Fibroblast of skin of scalp (primary cell): Measurements from ENCODE around the gene TMEM51.
A peak's percentile ranks its signal among the peaks of the same experiment; 100 is the strongest.
"Not testable (repeated sequence)": the region's sequence is repeated elsewhere in the genome, so short reads cannot be mapped to it uniquely, and the experiment has no call there.

Source experiments
- DNase-seq: peaks from one replicate; pipeline ENCODE4 v3.0.0-alpha.2; 2013

The TMEM51 gene

GRCh38 chr1:15155191-15155590 lies 1.6 kb downstream of the TMEM51 start:
- DNase-seq: no peak

- DNase-seq: no peak
Measured at GRCh38 chr1:15155888-15156741, 2.6 kb downstream of the TMEM51 start.

GRCh38 chr1:15156807-15157380 lies 3.3 kb downstream of the TMEM51 start:
- DNase-seq: no peak

GRCh38 chr1:15157524-15158399 lies 4.2 kb downstream of the TMEM51 start:
- DNase-seq: no peak

DNA sequence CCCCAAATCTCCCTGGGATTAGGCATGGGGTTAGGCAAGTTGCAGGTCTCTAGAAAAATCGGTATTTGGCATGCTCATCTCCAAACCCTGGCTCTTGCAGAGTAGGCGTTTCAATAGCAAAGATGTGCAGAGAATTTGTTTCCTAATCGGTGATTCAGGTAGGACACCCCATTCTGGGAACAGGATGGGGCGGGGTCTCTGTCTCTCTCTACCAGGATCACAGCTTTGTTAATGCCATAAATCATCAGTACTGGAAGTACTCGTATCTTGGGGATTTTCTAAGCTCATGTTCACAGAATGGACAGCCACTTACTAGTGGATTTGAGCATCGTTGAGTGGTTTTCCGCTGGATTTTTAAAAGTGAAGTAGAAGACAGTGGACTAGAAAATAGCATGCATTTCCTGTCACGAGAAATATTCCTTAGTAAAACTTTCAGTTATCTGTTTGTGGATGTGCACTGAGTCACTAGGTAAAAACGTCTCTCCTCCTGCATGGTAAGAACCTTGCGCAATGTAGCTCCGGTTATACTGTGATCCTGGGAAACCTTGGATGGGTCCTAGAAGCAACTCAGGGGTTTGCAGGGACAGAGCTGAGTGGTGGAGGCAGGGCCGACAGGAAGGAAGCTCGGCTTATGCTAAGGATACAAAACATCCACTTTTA lies 5.1 kb downstream of the TMEM51 start:
- no peak for DNase-seq

- DNase-seq: no peak
Measured at GRCh38 chr1:15159166-15159555, 5.6 kb downstream of the TMEM51 start.

DNA sequence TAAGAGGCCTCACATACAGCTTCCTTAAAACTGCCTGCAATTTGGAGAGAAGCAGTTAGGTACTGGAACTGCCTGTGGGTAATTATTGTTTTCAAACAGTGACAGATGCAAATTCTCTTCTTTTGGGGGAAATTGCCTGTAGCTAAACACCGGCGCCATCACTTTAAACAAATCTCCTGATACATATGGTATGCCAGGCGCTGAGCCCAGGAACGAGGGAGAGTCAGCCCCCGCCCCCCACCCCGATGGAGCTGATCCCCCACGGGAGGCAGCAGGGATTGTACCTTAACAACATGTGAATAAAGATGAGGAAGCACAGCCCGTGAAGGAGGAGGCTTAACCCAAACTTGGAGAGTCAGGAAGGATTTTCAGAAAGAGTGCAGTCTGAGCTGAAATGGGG lies 7.1 kb downstream of the TMEM51 start:
- DNase-seq: no peak

GRCh38 chr1:15167386-15167785 lies 13.8 kb downstream of the TMEM51 start:
- no peak for DNase-seq

DNA sequence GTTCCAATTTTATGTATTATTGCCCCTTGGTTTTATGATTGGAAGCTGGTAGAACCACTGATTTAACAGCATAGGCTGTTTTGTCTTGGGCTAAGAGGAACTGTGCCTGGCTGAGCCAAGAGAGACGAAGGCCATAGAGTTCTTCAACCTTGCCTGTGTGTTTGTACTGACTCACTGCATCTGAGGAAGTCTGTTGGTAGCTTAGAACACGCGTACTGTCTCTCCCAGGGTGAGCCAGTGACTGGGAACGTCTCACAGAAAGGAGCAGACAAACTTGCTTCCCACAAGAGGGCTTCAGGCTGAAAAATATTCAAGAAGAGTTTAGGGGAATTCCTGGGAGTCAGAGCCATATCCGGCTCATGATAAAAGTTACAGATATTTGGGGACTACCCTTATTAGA lies 14.9 kb downstream of the TMEM51 start:
- peak; percentile 46 for DNase-seq

DNA sequence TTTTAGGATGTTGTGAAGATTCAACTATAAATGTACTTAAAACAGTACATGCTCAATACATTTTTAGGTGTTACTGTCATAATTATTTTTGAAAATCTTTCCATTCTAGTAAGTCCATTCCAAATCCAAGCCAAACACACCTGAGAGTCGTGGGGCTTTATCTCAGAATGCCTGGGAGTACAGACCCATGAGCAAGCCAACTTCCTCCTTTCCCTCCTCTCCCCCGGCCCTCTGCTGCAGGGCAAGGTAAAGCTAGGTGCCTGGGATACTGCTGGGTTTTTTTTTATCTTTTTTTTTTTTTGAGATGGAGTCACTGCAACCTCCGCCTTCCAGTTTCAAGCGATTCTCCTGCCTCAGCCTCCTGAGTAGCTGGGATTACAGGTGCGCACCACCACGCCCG lies 16.5 kb downstream of the TMEM51 start:
- DNase-seq: no peak

DNA sequence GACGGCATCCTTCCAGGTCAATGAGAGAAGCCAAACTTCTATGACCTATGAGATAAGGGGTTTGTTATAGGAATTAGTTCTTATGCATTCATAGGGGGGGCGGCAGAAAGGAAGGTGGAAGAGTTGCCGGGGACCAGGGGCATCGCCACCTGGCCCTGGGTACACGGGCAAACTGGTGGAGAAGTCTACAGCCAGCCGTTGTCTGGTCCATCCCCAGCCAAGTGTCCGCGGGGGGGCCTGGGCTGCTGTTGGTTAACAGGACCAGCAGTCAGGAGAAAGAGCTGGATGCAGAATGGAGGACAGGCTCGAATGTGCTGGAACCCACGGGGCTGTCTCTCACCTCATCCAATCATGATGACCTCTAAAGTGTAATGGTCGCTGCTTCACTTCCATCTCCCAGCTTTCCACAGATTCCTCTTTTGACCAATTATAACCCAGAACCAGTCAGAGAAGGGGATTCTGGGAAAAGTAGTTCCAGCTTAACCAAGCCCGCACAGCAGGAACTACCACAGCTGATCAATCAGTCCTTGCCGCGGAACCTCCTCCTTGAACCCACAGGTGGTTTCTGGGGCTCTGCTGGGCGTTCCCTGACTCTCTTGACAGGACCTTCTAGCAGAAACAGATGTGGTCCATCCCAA lies 17.8 kb downstream of the TMEM51 start:
- DNase-seq: no peak

- DNase-seq: no peak
Measured at GRCh38 chr1:15172405-15173259, 19.1 kb downstream of the TMEM51 start.

- DNase-seq: no peak
Measured at GRCh38 chr1:15173863-15174614, 20.5 kb downstream of the TMEM51 start.

DNA sequence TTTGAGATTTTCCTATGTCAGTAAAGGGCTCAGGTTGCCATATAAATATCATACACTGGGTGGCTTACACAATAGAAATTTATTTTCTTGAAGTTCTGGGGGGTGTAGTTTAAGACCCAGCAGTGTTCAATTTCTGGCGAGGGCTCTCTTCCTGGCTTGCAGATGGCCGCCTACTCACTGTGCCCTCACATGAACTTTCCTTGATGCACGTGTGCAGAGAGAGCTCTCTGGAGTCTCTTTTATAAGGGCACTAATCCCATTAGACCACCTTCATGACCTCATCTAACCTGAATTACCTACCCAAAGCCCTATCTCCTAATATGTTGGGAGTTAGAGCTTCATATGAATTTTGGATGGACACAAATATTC lies 21.1 kb downstream of the TMEM51 start:
- DNase-seq: no peak

GRCh38 chr1:15175324-15176094 lies 22.0 kb downstream of the TMEM51 start:
- DNase-seq: not testable (repeated sequence)

- DNase-seq: no peak
Measured at GRCh38 chr1:15176120-15176519, 22.6 kb downstream of the TMEM51 start.

DNA sequence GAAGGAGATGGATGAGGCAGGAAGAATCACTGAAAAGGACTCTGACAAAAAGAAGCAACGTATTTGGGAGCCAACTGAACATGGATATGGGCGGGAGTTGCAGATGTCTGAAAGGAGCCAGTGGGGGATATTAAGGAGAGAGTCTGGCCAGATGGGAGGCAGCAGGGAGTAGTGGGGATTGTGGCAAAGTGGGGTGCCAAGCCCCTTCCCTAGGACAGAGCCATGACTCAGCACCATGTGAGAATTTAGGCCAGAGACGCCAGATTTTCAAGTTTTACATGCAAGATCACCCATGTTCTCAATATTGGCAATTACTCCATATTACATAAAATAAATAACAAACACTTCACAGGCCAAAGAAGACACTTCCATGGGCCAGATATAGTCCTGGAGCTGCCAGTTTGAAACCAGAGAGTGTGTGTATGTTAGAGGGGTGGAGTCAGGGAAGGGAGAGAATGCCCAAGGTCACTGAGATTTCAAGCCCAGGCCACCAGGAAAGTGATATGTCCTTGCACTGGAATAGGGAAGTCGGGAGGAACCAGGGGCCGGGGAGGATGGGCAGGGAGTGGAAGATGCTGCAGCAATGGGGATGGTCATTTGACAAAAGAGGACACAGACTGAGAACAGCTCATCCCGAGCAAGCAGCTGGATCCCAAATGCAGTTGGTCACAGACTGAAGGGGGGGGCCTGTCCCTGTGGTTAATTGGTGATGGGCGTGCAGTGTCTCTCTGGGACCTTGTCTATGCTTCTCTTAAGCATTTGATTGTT lies 23.5 kb downstream of the TMEM51 start:
- no peak for DNase-seq

GRCh38 chr1:15177710-15178166 lies 24.2 kb downstream of the TMEM51 start:
- no peak for DNase-seq
